HEK293T (cell line): Measurements from ENCODE around the gene SLC22A31.

ENCODE experiments used
- CTCF ChIA-PET: fragments of 350-600 bp; formaldehyde crosslinking; extraction: SDS; loops from one replicate; lab custom pipeline; 2021; ENCODE audit warnings: antibody characterized with exemption, inconsistent platforms; lab: Yijun Ruan, JAX
- POLR2A ChIA-PET: fragments of 350-600 bp; formaldehyde crosslinking; extraction: SDS; loops from one replicate; lab custom pipeline; 2020; ENCODE audit warnings: antibody characterized with exemption, inconsistent platforms; lab: Yijun Ruan, JAX
- DNase-seq: peaks from one replicate; pipeline ENCODE4 v3.0.0; 2012; ENCODE audit warnings: mixed read lengths; ENCODE audit errors: extremely low spot score
- ARNT ChIP-seq: fragments of 450-650 bp; IDR thresholded peaks from 2 replicates; pipeline ENCODE4 v1.6.1; 2017; ENCODE audit warnings: mild to moderate bottlenecking
- BHLHE40 ChIP-seq: fragments of 450-650 bp; IDR thresholded peaks from 2 replicates; pipeline ENCODE4 v1.6.1; 2016; ENCODE audit warnings: mild to moderate bottlenecking, moderate library complexity, borderline replicate concordance
- CTBP1 ChIP-seq: fragments of 450-650 bp; IDR thresholded peaks from 2 replicates; pipeline ENCODE4 v1.6.1; 2016; ENCODE audit warnings: borderline replicate concordance
- ELF4 ChIP-seq: fragments of 450-650 bp; IDR thresholded peaks from 2 replicates; pipeline ENCODE4 v1.6.1; 2017; ENCODE audit warnings: antibody characterized with exemption
- FOXA1 ChIP-seq: fragments of 450-650 bp; IDR thresholded peaks from 2 replicates; pipeline ENCODE4 v1.6.1; 2016; ENCODE audit warnings: mild to moderate bottlenecking
- FOXK2 ChIP-seq: fragments of 450-650 bp; IDR thresholded peaks from 2 replicates; pipeline ENCODE4 v1.6.1; 2016; ENCODE audit warnings: mild to moderate bottlenecking
- FOXM1 ChIP-seq: fragments of 450-650 bp; IDR thresholded peaks from 2 replicates; pipeline ENCODE4 v1.6.1; 2017; ENCODE audit warnings: mild to moderate bottlenecking, borderline replicate concordance
- HDGF ChIP-seq: fragments of 450-650 bp; IDR thresholded peaks from 2 replicates; pipeline ENCODE4 v1.6.1; 2017; ENCODE audit warnings: antibody characterized with exemption, borderline replicate concordance
- L3MBTL2 ChIP-seq: fragments of 450-650 bp; conservative IDR thresholded peaks from 2 replicates; pipeline ENCODE4 v1.6.1; 2016; ENCODE audit warnings: mild to moderate bottlenecking
- LEF1 ChIP-seq: fragments of 450-650 bp; IDR thresholded peaks from 2 replicates; pipeline ENCODE4 v1.6.1; 2017; ENCODE audit warnings: mild to moderate bottlenecking, borderline replicate concordance
- NFRKB ChIP-seq: fragments of 450-650 bp; IDR thresholded peaks from 2 replicates; pipeline ENCODE4 v1.6.1; 2016; ENCODE audit warnings: mild to moderate bottlenecking, moderate library complexity
- SP1 ChIP-seq: fragments of 450-650 bp; IDR thresholded peaks from 2 replicates; pipeline ENCODE4 v1.6.1; 2017
- SUZ12 ChIP-seq: fragments of 450-650 bp; IDR thresholded peaks from 2 replicates; pipeline ENCODE4 v1.6.1; 2016; ENCODE audit warnings: mild to moderate bottlenecking
- TARDBP ChIP-seq: fragments of 450-650 bp; IDR thresholded peaks from 2 replicates; pipeline ENCODE4 v1.6.1; 2016
- ZNF384 ChIP-seq: fragments of 450-650 bp; IDR thresholded peaks from 2 replicates; pipeline ENCODE4 v1.6.1; 2016
- TF ChIP-seq, protein P1 (sequence below): fragments of 450-650 bp; IDR thresholded peaks from 2 replicates; pipeline ENCODE4 v1.6.1; 2016

The SLC22A31 gene

DNA sequence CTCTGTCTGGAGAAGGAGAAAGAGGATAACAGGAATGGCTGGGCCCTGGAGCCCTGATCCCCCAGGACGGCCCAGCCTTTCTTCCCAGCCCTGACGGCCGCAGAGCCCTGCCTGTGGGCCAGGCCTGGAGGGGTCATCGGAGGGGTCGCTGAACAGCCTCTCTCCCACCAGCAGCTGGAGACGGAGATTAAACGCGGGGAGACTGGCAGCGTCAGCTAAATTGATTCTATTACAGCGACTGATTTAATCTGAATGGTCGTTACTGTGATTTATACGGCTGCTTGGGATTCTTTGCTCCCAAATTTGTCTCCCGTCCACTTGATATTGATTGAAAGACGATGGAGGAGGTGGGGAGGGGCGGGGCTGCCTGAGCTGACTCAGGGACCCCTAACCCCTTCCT is 35.9 kb downstream of the SLC22A31 start:
- ChIA-PET POLR2A (interaction anchor here (1.1 kb wide), 1 partner anchor 351 kb away, joined by 3 read pairs; no protein-coding TSS in a partner anchor), CTCF (interaction anchor here (1.3 kb wide), 1 partner anchor 352 kb away, joined by 3 read pairs; no protein-coding TSS in a partner anchor)
- DNase-seq: no peak
- TF ChIP-seq FOXM1 (no peak), ZNF384 (no peak), L3MBTL2 (no peak), ARNT (no peak), FOXK2 (no peak), SP1 (no peak), NFRKB (no peak), LEF1 (no peak), SUZ12 (no peak), ELF4 (no peak), HDGF (no peak), FOXA1 (no peak), CTBP1 (no peak), TARDBP (no peak), BHLHE40 (no peak)
- TF ChIP-seq, protein P1, sequence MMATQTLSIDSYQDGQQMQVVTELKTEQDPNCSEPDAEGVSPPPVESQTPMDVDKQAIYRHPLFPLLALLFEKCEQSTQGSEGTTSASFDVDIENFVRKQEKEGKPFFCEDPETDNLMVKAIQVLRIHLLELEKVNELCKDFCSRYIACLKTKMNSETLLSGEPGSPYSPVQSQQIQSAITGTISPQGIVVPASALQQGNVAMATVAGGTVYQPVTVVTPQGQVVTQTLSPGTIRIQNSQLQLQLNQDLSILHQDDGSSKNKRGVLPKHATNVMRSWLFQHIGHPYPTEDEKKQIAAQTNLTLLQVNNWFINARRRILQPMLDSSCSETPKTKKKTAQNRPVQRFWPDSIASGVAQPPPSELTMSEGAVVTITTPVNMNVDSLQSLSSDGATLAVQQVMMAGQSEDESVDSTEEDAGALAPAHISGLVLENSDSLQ: no peak

DNA sequence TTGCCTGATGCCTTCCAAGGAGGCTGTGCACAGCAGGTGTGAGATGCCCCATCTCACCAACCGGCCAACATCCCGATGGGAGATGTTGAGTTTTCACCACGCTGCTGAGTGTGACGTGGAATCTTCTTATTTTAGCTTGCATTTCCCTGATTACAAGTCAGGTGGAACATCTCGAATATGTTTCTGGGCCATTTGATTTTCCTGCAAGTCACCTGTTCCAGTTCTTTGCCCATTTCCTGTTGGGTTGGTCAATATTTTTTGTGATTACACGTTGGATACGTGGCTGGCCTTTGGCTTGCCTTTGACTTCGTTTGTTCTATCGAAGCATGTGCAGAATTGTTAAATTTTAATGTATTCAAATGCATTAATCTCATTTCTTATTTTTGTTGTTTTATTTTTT is 37.0 kb downstream of the SLC22A31 start:
- CTCF ChIA-PET: no interaction called here
- TF ChIP-seq HDGF (no peak), SP1 (no peak), BHLHE40 (no peak), ARNT (no peak), TARDBP (no peak), SUZ12 (no peak), FOXA1 (no peak), ZNF384 (no peak), FOXK2 (no peak), LEF1 (no peak), CTBP1 (no peak)
- DNase-seq: no peak
- POLR2A ChIA-PET: no interaction called here

DNA sequence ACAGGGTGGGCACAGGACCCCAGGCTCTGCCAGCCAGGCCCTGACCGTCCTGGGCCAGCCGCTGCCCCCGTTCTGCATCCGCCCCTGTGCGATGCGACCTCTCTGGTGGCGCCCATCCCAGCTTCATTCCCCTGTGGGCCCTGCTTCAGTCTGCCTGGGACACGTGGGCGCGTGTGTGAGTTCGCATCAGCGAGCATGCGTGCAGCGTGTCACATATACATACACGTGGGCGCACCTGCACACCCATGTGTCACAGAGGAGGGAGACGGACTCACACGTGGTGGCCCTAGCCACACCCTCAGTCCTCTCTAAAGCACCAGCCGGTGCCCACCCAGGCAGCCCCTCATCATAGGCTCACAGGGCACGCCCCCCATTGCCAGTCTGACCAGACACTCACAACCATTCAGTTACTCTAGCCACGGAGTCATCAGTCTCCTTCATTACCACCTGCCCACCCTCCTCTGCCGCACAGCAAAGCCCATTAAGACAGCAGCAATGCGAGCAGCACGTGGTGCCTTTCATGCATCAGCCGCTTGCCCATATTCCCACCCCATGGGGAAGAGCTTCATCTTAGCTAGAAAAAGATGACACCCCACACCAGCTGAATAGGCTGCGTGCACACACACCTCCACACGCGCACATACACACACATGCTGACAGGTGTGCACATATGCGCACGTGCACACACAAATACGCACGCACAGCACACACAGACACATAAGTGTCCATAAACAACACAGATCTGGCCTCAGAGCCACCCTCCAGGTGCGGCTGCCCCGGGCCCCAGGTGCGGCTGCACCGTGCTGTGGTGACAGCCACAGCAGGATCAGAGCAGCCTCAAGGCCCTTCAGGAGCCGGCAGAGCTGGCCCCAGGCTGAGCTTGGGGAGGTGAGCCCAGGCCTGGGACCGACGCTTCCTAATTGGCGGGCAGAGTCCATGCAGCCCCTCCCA is 38.3 kb downstream of the SLC22A31 start:
- ChIA-PET CTCF (no interaction called here), POLR2A (no interaction called here)
- no peak for DNase-seq
- no peak for TF ChIP-seq FOXM1
- no peak for TF ChIP-seq ELF4
- no peak for TF ChIP-seq BHLHE40
- TF ChIP-seq FOXK2: no peak
- TF ChIP-seq SP1: no peak
- no peak for TF ChIP-seq NFRKB
- no peak for TF ChIP-seq ARNT
- no peak for TF ChIP-seq SUZ12
- TF ChIP-seq L3MBTL2: no peak
- no peak for TF ChIP-seq HDGF
- no peak for TF ChIP-seq ZNF384
- TF ChIP-seq FOXA1: no peak
- TF ChIP-seq, protein P1: no peak
- no peak for TF ChIP-seq TARDBP
- TF ChIP-seq LEF1: no peak
- TF ChIP-seq CTBP1: no peak

DNA sequence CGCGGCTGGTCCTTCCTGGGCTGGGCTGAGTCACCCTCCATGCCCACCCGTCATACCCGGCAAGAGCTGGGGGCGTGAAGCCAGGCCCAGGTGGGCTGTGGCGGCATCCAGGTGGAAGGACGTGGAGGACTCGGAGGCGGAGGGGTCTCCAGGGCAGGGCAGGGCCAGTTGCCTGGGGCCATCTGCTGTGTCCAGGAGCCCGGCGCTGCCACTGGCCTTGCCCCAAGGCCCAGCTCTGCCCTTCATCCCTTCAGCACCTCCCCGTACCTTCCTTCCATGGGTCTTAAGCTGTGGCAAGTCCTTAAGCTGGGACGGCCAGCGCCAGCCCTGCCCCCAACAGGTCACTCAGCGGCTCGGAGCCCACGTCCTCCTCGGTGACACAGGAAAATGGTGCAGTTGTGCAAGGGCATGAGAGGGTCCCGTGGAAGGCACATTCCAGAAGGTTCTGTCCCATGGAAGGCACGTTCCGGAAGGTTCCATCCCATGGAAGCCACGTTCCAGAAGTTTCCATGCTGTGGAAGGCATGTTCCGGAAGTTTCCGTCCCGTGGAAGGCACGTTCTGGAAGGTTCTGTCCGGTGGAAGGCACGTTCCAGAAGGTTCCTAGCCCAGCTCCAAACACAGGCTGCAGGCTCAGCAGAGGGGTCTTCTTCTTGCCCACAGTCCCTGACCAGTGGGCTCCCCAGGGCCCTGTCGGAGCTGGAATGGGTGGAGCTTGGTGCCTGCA is 39.2 kb downstream of the SLC22A31 start:
- POLR2A ChIA-PET: no interaction called here
- no peak for TF ChIP-seq FOXM1
- no peak for TF ChIP-seq TARDBP
- no peak for TF ChIP-seq CTBP1
- no peak for TF ChIP-seq L3MBTL2
- TF ChIP-seq, protein P1: no peak
- no peak for TF ChIP-seq ELF4
- TF ChIP-seq BHLHE40: no peak
- TF ChIP-seq ARNT: no peak
- no peak for TF ChIP-seq SP1
- no peak for TF ChIP-seq SUZ12
- TF ChIP-seq HDGF: no peak
- no peak for TF ChIP-seq FOXA1
- TF ChIP-seq LEF1: no peak
- TF ChIP-seq FOXK2: no peak
- CTCF ChIA-PET: no interaction called here

DNA sequence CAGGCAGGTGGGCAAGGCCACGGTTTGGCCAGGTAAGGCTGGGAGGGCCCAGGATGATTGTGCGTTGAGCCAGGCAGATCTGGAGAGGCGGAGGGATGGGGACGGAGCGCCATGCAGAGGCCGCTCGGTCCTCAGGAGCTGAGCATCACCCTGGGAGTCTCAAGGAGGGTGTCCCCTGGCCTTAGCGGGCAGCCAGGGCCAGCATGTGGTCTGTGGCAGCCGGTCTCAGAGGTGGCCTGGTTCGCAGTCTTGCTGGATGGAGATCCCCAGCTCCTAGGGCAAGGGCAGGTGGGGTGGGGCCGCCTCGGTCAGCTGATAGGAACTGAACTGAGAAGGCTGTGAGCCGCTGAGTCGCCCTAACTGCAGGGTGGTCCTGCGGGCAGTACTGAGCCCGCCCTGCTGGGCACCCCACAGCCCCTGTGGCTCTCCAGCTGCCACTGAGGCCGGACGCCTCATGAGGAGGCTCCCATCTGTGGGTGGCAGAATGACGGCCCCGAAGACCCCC is 40.4 kb downstream of the SLC22A31 start:
- no peak for TF ChIP-seq NFRKB
- TF ChIP-seq FOXA1: no peak
- no peak for TF ChIP-seq L3MBTL2
- TF ChIP-seq CTBP1: no peak
- no peak for TF ChIP-seq FOXM1
- TF ChIP-seq ZNF384: no peak
- TF ChIP-seq SP1: no peak
- no peak for TF ChIP-seq LEF1
- TF ChIP-seq, protein P1: no peak
- no peak for TF ChIP-seq ARNT
- CTCF ChIA-PET: no interaction called here
- POLR2A ChIA-PET: no interaction called here
- no peak for DNase-seq

More for the DNA sequence above, 39.2 kb downstream of the SLC22A31 start:
- DNase-seq: no peak
